Cerebellar cortex (tissue), 1 donor: ENCODE measurements around the gene MEN1.
A peak's percentile ranks its signal among the peaks of the same experiment; 100 is the strongest.

Experiments
- DNase-seq: peaks from one replicate; pipeline ENCODE4 v3.0.0-alpha.2; 2015; ENCODE audit warnings: low spot score

MEN1 gene

DNA sequence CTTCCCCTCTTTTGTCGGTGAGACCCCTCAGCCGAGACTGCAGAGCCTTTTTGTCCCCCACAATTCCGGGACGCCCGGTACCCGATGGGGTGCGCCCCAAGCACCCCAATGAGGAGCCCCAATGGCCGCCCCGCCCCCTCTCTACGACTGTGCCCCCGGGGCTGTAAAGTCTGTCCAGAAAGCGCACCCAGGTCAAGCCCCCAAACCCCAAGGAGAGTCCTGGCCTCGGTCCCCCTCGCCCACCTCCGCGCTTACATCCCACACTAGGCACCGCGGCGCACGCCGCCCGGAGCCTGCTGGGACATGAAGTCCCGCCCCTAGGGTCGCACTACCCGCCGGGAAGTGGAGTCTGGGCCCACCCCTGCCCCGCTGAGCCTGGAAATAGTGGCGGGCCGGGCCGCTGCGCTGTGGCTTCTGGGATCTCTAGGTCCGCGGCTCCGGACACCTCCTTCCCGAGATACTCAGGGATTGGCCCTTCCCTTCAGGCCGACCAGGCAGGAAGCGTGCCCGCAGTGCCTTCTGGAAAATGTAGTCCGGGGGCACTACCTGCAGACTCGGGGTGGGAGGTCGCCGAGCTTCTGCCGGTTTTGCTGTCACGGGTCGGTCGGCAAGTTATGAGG, at the start of gene MEN1:
Gene MEN1, minus strand, starts transcription at position 281 of the 620 bp plus-strand sequence. CDS start 442 bp downstream, outside the sequence.
- peak; percentile 98 for DNase-seq

DNA sequence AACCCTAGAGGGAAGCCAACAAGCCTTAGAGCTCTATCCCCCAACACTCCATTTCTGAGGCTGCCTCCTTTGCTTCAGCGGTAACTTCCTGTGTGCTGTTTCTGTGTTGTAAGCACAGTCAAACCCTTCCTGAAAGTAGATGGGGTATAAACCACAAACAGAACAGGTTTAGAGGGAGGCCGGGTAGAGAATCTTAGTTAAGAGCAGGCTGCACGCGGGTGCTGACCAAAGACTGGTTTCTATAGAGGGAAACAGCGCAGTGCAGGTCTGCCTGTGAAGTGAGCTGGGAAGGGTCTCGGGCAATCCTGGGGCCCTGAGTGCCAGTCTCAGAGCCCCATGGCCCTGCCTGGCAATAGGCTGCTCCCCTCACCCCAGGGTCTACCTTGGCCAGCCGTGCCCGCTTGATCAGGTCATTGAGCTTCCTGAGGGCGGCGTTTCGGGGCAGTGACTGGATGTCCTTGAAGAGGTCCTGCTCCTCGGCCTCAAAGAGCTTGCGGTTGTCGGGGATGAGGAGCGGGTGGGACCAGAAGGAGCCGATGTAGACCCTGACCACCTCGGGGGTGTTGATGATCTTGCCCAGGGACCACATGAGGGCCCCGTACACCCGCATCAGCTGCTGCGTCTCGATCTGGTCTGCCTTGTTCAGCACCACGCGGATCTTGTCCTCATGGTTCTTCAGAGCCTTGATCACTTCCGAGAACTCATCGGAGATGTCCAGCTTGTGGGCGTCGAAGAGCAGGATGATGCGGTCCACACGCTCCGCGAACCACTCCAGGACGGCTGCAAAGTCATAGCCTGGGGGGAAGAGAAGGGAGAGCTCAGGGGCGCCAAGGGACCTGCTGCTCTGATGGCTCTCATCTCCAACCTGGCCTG, 49.4 kb upstream of the MEN1 start:
- no peak for DNase-seq

DNA sequence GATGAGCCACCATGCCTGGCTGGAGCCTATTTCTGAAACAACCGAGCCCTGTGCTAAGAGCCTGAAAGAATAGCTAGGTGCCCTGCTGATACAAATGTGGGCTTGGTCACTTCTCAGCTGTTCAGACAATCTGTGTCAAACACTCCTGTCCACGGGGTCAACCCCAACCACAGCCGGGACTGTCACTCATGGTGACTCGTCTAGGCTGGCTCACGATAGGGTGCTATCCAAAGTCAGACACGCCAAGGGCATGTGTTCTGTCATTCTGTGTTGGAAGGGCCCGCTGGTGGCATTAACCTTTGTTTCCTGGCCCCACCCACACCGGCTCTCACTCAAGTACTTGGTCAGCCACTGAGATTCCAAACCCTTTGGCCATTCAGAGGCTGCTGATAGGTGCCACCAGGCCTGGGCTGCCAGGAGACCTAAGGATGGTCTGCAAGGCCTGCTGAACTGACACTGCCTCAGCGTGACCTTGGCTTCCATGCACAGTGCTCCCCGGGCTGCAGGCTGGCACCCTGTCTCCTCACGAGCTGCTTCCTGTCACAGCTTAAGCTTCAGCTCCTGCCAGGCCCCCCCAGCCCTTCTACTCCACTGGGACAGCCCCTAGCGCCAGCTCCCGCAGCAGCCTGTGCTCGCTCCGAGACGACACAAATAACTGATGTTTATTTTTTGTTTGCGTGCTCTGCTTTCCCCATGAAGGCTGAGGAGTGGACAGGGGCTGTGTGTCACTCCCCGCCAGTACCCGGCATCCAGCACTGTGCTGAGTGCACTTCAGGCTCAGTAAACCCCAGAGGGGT, 48.3 kb upstream of the MEN1 start:
- DNase-seq = no peak

DNA sequence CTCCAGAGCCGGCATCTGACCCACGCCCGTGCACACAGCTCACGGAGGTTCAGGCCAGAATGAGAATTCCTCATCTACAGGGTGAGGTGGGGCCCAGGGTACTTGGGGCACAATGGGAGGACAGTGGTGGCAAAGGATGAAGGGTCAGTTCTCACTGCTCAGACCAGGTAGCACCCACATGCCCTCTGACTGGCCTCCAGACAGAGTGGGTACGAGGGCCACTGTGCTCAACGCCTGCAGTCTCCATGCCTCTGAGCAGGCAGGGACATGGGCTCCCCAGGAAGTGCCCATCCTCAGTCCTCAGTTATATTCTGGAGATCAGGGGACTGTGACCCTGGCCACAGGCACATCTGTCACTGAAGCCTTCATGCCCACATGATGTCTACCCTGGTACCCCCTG, 47.1 kb upstream of the MEN1 start:
- no peak for DNase-seq

DNA sequence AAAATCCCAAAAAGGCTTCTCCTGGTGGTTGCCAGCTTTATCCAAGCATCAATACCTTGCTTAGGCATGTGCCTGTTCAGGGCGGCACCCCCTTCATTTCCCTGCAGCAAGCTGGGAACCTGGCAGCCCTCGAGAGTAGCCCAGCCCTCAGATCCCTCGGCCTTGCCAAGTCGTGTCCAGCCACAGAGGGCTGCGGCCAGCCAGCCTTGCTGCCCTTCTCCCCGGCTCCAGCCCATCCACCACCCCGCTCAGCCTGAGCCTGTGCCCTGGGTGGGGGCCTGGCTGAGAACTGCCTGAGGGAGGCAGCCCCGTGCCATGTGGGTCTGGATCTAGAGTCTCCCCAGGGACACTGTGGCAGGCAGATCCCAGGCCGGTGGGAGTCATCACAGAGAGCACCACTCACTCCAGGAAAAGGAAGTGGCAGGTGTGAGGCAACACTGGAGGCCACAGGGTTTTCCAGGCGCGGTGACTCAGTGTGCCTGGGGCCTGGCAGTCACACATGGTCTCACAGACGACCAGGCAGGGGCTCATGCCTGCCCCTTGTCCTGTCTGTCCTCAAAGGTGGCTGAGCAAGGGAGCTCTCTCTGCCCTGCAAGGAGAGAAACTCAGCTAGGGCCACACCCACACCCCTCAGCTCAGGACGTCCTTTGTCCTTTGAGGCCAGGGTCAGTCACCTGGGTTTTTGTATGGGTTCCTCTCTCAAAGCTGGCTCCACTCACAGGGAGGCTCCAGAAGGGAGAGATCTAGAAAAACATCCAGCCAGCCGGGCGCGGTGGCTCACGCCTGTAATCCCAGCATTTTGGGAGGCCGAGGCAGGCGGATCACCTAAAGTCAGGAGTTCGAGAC, 46.3 kb upstream of the MEN1 start:
- peak; percentile 86 for DNase-seq

DNA sequence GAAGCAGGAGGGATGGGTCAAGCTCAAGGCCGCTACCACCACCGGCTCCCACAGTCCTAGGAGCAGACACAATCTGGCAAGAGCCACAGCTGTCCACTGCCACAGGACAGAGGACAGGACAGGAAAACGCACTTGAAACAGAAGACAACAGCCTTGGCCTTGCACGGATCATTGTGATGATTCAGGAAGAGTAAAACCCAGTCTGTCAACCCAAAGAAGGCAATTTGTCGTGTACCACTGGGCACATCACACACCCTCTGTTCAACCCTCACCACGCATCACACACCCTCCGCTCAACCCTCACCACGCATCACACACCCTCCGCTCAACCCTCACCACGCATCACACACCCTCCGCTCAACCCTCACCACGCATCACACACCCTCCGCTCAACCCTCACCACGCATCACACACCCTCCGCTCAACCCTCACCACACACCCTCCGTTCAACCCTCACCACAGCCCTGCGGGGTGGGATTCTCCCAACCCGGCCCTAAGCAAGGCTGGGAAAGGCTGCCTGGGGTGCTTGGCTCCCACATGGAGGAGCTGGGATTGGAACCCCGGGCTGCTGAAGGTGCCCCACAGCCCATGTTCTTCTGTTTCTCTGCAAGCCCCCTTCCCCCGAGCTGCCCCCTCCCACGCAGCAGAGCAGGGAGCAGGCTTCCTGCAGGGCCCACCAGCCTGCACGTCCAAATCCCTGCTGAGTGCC, 45.4 kb upstream of the MEN1 start:
- no peak for DNase-seq

DNA sequence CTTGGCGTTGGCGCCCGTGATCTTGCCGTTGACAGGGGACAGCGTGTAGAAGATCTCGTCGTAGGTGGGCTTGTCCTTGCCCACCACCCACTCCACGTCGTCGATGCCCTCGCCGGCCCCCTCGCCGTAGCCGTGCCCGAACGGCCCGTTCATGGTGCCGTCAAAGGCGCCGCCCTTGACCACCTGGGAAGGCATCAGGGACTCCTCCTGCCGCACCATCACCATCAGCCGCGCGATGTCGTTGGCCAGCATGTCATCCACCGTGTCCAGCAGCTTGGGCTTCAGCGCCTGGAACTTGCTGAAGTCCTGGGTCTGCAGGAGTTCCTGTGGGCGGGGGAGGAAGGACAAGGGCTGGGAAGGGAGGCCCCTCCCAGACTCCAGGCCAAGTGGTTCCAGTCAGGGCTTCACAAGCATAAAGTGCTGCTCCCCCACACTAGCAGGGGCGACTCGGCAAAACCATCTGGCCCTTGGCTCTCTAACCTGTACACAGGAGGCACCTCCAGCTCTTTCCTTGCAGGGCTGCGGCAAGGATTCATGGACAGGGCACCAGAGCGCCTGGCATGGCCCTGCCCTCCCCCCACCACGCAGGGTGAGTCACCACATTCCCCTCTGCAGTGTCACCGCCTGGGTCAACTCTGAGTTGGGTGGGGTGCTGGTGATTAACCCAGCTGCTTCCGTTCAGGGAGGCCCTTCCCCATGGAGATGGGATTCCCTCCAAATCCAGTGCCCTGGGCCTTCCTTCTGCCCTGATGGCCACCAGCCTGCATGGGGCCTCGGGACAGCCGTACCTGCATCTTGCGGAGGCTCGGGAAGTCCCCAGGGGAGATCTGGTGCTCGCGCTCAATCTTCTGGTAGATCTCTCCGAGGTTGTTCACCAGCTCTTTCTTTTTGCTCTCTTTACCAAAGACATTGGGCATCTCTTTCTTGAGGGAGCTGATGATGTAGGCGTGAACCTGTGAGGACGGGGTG, 44.5 kb upstream of the MEN1 start:
- DNase-seq = peak; percentile 90

DNA sequence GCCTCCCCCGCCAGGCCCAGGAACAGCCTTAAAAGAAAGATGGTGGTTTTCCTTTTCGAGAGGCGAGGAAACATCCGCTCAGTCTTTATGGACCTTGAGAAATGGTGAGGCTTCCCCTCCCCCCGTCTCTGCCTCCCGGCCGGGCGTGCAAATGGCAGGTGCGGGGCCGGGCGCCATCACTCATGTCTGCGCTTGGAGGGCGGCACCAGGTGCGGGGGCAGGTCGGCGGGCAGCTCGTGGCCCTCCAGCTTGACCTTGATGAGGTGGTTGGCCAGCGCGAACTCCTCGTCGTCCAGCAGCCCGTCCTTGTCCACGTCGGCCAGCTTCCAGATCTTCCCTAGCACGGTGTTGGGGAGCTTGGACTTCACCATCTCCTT, 43.8 kb upstream of the MEN1 start:
- no peak for DNase-seq

DNA sequence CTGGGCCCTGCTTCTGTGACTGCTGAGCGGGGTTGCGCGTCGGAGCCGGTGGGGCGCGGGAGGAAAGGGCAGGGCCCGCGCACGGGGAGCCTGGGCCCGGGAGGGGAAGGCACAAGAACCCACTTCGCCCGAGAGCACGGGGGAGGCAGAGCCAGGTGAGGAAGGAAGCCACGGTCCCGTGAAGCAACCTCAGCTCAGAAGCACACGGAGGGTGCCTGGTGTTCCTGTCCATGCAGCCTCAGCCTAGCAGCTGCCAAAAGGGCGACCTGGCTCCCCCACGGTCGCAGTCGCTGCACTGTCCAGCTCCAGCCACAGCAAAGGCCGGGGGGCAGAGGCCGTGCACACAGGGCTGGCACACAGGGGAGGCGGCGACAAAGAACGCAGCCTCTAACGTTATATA, 43.4 kb upstream of the MEN1 start:
- no peak for DNase-seq

DNA sequence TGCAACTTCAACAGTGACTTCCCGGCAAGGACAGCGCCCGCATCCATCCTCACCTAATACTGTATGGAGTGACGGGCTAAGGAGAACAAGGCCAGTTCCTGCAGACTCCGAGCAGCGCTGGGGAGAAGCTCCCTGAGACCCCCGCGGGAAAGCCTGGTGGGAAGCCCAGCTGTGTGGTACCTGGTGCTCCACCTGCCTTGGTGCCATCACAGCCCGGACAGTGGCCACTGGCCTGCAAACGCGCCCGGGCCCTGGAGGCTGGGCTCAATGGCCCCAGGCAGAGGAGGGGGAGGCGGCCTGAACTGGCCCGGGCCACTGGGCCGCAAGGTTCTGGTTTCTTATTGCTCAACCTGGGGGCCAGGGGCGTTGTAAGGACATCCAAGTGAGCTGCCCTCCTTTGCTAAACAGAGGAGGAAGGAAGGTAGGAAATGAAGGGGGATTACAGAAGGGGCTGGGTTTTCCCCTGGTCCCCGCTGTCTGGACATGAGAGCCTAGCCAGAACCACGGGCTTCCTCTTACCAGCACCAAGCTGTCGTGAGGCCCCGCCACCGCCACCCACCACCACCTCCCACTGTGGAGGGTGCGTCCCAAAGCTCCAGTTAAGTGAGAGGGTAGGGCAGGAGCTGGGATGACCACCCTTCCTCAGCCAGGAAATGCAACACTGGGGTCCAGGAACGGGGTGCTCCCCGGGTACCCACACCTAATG, 42.6 kb upstream of the MEN1 start:
- no peak for DNase-seq

DNA sequence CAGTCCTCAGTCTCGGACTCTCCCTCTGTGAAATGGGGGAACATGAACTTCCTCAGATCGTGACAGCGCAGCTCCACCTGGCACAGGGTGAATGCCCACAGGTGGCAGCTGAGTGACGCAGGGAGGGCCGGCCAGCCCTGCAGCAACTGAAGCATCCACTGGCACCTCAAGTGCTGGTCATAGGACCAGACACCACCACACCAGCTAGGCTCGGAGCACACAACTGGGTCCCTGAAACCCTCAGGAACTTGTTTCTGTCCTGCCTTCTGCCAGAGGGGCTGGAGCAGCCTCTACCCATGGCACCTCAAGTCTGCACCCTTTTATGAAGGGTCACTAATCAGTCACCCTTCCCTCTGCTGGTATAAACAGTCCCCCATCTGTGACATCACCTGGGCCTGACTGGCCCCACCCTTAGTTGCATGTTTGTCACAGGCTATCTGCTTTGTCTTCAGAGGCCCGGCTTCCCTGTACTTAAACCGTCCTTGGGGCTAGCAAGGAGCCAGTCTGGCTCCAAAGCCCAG, 41.5 kb upstream of the MEN1 start:
- peak; percentile 53 for DNase-seq

DNA sequence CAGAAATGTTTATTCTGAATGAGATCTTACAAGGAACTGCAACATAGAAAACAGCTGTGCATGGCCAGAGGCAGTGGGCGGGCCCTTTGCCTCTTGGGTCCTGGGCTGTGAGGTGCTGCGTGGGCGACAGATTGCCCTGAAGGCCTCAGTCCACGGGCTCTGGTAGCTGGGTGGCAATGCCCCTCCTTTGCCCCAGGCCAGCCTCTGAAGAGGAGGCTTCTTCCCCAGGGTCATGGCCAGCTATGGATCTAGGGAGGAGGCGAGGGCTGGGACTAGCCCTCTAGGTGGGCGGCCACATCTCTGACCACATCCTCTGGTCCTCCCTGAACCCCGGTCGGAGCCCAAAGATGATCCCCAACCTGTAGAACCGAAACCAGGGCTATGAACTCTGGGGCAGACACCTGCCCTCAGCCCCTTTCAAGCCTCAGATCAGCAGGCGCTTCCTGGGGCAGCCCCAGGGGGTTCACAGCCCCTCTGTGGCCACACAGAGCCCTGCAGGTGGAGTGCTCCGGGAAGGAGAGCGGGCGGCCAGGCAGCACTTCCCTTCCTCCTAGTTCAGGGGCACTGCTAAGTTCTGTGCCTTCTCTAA, 40.7 kb upstream of the MEN1 start:
- DNase-seq = no peak

DNA sequence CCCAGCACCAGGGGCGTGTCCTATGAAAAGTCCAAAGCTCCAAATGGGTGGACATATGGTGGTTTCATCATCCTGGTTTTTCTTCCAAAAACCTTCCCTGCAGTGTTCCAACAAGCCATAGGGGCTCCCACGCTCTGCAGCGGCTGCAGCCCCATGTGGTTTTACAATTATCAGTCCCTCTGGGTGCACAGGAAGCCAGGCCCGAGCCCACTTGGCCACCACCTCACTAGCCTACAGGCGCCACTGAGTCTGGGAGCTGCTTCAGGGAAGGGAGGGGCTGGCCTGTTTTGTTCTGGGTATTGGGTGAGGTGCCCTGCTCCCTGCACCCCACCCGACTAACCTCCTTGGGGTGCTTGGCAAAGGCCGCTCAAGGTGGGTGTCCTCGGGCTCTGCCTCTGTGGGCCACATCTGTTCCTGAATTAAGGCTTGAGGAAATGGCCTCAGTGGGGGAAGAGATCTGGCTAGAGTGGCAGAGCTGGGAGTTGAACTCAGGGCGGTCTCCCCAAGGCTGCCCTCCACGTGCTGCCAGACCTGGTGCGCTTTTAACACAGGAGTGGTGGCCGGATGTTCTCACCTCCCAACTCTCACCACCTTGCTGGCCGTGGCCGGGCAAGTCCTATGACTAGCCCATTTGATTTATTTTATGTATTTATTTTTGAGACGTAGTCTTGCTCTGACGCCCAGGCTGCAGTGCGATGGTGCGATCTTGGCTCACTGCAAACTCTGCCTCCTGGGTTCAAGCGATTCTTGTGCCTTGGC, 39.4 kb upstream of the MEN1 start:
- DNase-seq = peak; percentile 65

DNA sequence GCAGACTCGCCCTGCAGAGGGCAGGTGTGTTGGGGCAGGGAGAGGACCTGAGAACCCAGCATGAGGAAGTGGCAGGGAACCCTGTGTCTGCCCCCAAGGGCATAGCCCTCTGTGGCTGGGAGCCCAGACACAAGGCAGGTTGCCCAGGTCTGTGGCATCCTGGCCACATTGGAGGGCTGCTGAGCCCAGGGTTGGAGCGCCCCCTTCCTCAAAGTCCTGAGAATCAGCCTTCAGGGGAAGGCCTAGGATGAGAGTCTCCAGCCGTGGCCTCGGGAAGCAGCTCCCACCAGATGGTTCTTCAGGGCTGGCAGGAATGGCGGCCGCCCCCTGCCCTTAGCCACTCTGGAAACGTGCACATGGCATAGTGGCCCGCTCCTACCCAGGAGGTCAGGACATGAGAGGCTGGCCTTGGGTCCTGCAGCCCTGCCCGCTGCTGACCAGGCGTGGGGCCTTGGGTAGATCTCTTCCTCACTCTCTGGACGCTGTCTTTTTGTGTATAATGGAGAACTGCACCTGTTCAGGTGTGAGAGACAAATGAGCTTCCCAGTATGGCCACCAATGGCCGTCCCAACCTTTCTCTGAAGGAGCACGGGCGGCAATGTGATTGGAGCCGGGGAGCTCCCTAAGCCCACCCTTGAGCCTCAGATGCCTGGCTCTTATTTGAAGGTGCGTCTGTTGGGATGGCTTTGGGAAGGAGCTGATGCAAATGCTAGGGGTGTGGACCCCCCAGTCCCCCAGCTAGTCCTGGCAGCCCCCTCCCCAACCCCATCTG, 38.7 kb upstream of the MEN1 start:
- DNase-seq = peak; percentile 49

DNA sequence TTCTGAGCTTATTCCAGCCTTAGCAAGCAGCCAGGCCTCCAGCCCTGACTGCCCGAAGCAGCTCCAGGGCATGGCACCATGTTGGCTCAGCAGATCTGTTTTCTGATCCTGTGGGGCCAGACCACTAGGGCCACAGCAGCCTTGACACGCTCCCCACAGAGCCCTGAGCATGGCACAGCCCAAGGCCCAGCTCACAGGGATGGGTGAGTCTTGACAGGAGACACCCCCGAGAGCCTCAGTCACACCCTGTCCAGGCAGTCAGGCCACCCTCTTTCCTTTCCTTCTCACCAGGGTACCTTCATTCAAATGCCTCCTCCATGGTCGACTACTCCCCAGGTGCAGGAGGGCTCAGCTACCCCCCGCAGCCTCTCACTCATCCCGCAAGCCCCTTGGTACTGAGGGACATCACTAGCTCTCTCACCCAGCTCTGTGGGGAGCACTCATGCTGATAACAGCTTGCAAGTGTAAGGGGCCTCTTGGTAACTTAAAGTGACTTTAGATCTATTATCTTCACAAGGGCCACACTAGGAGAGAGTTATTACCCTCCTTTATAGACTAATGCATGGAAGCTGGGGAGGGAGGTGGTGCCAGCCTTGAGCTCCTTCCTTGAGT, 38.0 kb upstream of the MEN1 start:
- no peak for DNase-seq

DNA sequence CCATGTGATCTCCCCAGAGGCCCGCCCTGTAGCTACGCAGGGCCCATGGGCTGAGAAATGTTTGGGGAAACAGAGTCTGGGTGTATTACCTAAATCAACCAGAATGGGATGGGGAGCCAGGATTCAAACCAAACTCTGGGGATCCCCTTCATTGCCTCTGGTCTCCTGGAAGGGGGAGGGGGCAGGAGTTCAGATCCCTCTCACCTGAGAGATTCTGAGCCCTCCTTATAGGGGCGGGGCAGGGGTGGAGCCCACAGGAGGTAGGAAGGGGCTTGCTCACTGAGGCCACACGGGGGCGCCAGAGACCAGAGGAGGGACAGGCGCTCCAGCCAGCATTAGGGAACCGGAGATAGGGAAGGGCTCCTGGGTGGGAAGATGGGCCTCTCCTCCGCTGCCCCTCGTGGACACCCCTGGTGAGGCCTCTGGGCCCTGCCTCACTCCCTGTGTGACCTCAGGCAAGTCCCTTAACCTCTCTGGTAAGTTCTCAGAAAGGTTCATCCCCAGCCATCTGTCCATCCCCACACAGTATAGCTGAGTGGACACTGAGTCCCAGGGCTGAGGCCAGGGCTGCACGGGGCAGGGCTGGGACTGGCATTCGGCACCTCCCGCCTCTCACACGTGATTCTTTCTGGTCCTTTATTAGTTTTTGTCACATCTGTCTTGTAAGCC, 36.8 kb upstream of the MEN1 start:
- DNase-seq = peak; percentile 96
